H1 (cell line): ENCODE measurements around the gene CACNA1D. TPM values are rescaled to one million over a fixed set of nuclear protein-coding genes. Genes with fewer than 3 reads are reported as not detected.

ENCODE experiments used
- EZH2 ChIP-seq: fragments of 200-600 bp; sonication (generic); IDR thresholded peaks from 2 replicates; pipeline ENCODE4 v1.7.1; 2012; ENCODE audit warnings: low read depth, mild to moderate bottlenecking, moderate library complexity, low read length, inconsistent platforms; ENCODE audit not compliant: severe bottlenecking
- HDAC6 ChIP-seq: IDR thresholded peaks from one replicate; pipeline ENCODE4 v1.7.1; 2012; ENCODE audit warnings: low read depth, mild to moderate bottlenecking, inconsistent platforms, low read length, moderate library complexity
- POU5F1 ChIP-seq: IDR thresholded peaks from 2 replicates; pipeline ENCODE4 v1.6.1; 2011; ENCODE audit warnings: low read depth, mild to moderate bottlenecking, low read length, moderate library complexity
- RFX5 ChIP-seq: IDR thresholded peaks from 2 replicates; pipeline ENCODE4 v1.6.1; 2011; ENCODE audit warnings: low read depth, low read length, improper control_type of control experiment, borderline replicate concordance
- polyA plus RNA-seq, 7 experiments: library from polyadenylated mRNA; depleted of rRNA in 3 of 7; stranded (reverse) in 5 of 7; unstranded in 2 of 7; fragments of >200 nt in 5 of 7; fragments of 200-250 nt in 2 of 7; gene quantifications; 1 replicate in 5 of 7; 2 replicates in 1 of 7; 4 replicates in 1 of 7; pipeline versions ENCODE4 v1.2.1 to v1.2.3, GENCODE V29; 2011 to 2013; ENCODE audit warnings: missing spikeins in 2 of 7, mixed read lengths in 2 of 7
- total RNA-seq: library from RNA; stranded (reverse); fragmentation: NEBNext Ultra II Directional; extraction: Animal tissue kit (Norgen Biotek cat#: 25700); gene quantifications from 2 replicates; pipeline ENCODE4 v1.2.1, GENCODE V29; 2021

Gene CACNA1D
- total and polyA plus RNA-seq, 2 of the 8 experiments (the other 6 are each of a cell fraction or from before 2014, with no cell fraction given) = 2.0 to 2.9 TPM

DNA sequence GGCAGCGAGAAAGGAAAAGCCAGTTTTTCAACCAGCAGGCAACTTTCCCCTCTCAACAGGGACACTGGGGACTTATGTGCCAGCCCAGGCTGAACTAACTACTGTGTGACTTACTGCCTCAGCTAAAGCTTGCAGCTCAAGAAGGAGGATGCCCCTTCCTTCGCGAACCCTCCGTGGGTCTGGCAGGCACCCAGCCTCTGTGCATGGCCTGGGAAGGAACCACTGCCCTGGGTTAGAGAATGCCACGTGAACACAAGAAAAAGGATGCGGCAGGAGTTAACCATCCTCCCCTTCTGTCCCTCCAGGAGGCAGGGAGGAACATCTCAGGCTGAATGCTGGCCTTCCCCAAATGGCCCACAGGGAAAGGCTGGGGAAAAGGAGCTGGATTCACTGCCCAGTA is 322.8 kb downstream of the CACNA1D start (continued):
- no peak for TF ChIP-seq RFX5
- no peak for TF ChIP-seq HDAC6
- no peak for TF ChIP-seq POU5F1
- no peak for TF ChIP-seq EZH2
